RWPE1 (cell line): ENCODE results near the gene HELLS.

Experiments
- CTCF ChIA-PET: fragments of 350-600 bp; sonication (Branson Sonifier 250); formaldehyde crosslinking; extraction: SDS; loops from one replicate; lab custom pipeline; 2021; lab: Yijun Ruan, JAX
- POLR2A ChIA-PET: fragments of 400-600 bp; formaldehyde crosslinking; extraction: SDS; loops from one replicate; lab custom pipeline; 2020; ENCODE audit warnings: antibody characterized with exemption; ENCODE audit not compliant: low non-redundant PET; lab: Yijun Ruan, JAX
- DNase-seq: peaks from one replicate; pipeline ENCODE4 v3.0.0; 2012; ENCODE audit warnings: low spot score
- H3K27ac ChIP-seq: fragments of 450-650 bp; 2 replicates; pipeline ENCODE4 v1.5.1; 2017
- CTCF ChIP-seq: fragments of 450-650 bp; conservative IDR thresholded peaks from 2 replicates; pipeline ENCODE4 v1.5.1; 2017; ENCODE audit warnings: low read depth, mild to moderate bottlenecking

Gene HELLS

GRCh38 chr10:94545391-94546048, at the start of gene HELLS:
Gene HELLS (plus strand): TSS chr10:94545788. CDS start chr10:94545922, 134 bp downstream.
- TF ChIP-seq CTCF, result no peak
- peak within 1 kb of the TSS; percentile 91 for H3K27ac ChIP-seq
- POLR2A ChIA-PET, result no interaction called here
- DNase-seq, result peak; percentile 97
- CTCF ChIA-PET, result interaction anchor here (0.6 kb wide), 1 partner anchor 629 kb away, joined by 3 read pairs; no protein-coding TSS in a partner anchor

GRCh38 chr10:94496010-94496409, 49.6 kb upstream of the HELLS start:
- DNase-seq, result no peak
- ChIA-PET POLR2A (no interaction called here), CTCF (interaction anchor here (1.0 kb wide), 1 partner anchor 52 kb away, joined by 3 read pairs; no protein-coding TSS in a partner anchor)
- H3K27ac ChIP-seq, result no peak overlapping the region
- TF ChIP-seq CTCF, result no peak

GRCh38 chr10:94496646-94497045, 48.9 kb upstream of the HELLS start:
- ChIA-PET POLR2A (no interaction called here), CTCF (interaction anchor here (1.0 kb wide), 1 partner anchor 53 kb away, joined by 3 read pairs; no protein-coding TSS in a partner anchor)
- no peak for DNase-seq
- no peak for TF ChIP-seq CTCF
- no peak overlapping the region for H3K27ac ChIP-seq

GRCh38 chr10:94500063-94500462, 45.5 kb upstream of the HELLS start:
- POLR2A ChIA-PET, result no interaction called here
- no peak overlapping the region for H3K27ac ChIP-seq
- TF ChIP-seq CTCF, result no peak
- DNase-seq, result peak; percentile 7
- CTCF ChIA-PET, result interaction anchor here (0.7 kb wide), 2 partner anchors 9 to 175 kb away, joined by 3 read pairs; no protein-coding TSS in a partner anchor

GRCh38 chr10:94521276-94522250, 24.0 kb upstream of the HELLS start:
- ChIA-PET CTCF (no interaction called here), POLR2A (interaction anchor here (0.6 kb wide), 1 partner anchor 30 kb away, joined by 6 read pairs; no protein-coding TSS in a partner anchor)
- TF ChIP-seq CTCF, result no peak
- DNase-seq, result no peak
- no peak overlapping the region for H3K27ac ChIP-seq

GRCh38 chr10:94524146-94524545, 21.4 kb upstream of the HELLS start:
- no peak for DNase-seq
- POLR2A ChIA-PET, result no interaction called here
- H3K27ac ChIP-seq, result no peak overlapping the region
- CTCF ChIA-PET, result no interaction called here
- no peak for TF ChIP-seq CTCF
